Gastroesophageal sphincter (tissue), 3 donors: ENCODE data around the gene SMR3A.

Experiments
- EP300 ChIP-seq: sonication (generic); formaldehyde crosslinking; IDR thresholded peaks from one replicate; pipeline ENCODE4 v1.6.1; 2017; ENCODE audit warnings: antibody characterized with exemption, mild to moderate bottlenecking
- POLR2A ChIP-seq, 2 donors: fragments of 450-650 bp; IDR thresholded peaks; one replicate each; pipeline ENCODE4 v1.6.1; 2017; ENCODE audit warnings: antibody characterized with exemption in 2 of 2, mild to moderate bottlenecking in 2 of 2, moderate library complexity in 1 of 2
- POLR2AphosphoS5 ChIP-seq: sonication (generic); formaldehyde crosslinking; IDR thresholded peaks from one replicate; pipeline ENCODE4 v1.6.1; 2017; ENCODE audit warnings: antibody characterized with exemption
- TF ChIP-seq, protein P1 (sequence below), 4 experiments: fragments of 200-600 bp in 2 of 4; fragments of 450-650 bp in 2 of 4; sonication (generic) in 1 of 4; IDR thresholded peaks; one replicate each; pipeline ENCODE4 v1.5.1; 2017 to 2019; ENCODE audit warnings: antibody characterized with exemption in 4 of 4, mild to moderate bottlenecking in 2 of 4, moderate library complexity in 2 of 4

- TF ChIP-seq, protein P1, sequence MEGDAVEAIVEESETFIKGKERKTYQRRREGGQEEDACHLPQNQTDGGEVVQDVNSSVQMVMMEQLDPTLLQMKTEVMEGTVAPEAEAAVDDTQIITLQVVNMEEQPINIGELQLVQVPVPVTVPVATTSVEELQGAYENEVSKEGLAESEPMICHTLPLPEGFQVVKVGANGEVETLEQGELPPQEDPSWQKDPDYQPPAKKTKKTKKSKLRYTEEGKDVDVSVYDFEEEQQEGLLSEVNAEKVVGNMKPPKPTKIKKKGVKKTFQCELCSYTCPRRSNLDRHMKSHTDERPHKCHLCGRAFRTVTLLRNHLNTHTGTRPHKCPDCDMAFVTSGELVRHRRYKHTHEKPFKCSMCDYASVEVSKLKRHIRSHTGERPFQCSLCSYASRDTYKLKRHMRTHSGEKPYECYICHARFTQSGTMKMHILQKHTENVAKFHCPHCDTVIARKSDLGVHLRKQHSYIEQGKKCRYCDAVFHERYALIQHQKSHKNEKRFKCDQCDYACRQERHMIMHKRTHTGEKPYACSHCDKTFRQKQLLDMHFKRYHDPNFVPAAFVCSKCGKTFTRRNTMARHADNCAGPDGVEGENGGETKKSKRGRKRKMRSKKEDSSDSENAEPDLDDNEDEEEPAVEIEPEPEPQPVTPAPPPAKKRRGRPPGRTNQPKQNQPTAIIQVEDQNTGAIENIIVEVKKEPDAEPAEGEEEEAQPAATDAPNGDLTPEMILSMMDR (IDR thresholded peaks at IDR 0.05) = no peak
- TF ChIP-seq POLR2A (IDR thresholded peaks at IDR 0.05) (no peak), POLR2AphosphoS5 (no peak), EP300 (no peak)
These were observed 45.2 kb downstream of the SMR3A start for GRCh38 chr4:70405765-70406164.
